K562 (cell line): ENCODE measurements around the gene SQOR. TPM values are rescaled to one million over a fixed set of nuclear protein-coding genes. Genes with fewer than 3 reads are reported as not detected.
A peak's percentile ranks its signal among the peaks of the same experiment; 100 is the strongest.

Experiments
- ATAC-seq: fragments of 200-7000 bp; cut with Tn5 transposase; 3 replicates; pipeline ENCODE4 v1.9.1; 2020; ENCODE audit warnings: moderate library complexity
- BruUV-seq: library from RNA; stranded (reverse); fragments of 400-500 nt; replicated peaks from 2 replicates; lab custom pipeline; 2021; lab: Mats Ljungman, UMichigan
- CTCF ChIA-PET: fragments of 300-600 bp; formaldehyde crosslinking; extraction: SDS; loops from one replicate; lab custom pipeline; 2021; ENCODE audit warnings: low intra/inter-chr PET ratio; lab: Yijun Ruan, JAX
- POLR2A ChIA-PET: fragments of 300-600, 350-650 bp; sonication (Branson Sonifier 250); formaldehyde crosslinking; extraction: SDS; loops from one replicate; lab custom pipeline; 2021; ENCODE audit warnings: antibody characterized with exemption, inconsistent platforms; lab: Yijun Ruan, JAX
- DNase-seq, 4 experiments: peaks; one replicate each; pipeline versions ENCODE4 v3.0.0 to v3.0.0-alpha.2; 2011 to 2018; ENCODE audit warnings: low spot score in 3 of 4, mixed read lengths in 3 of 4; ENCODE audit errors: extremely low read depth in 1 of 4
- FAIRE-seq: peaks from 2 replicates; lab custom pipeline; 2011; peaks lifted over from hg19 to GRCh38; lab: Jason Lieb, UNC
- H2AFZ ChIP-seq: 2 replicates; pipeline ENCODE4 v1.6.0; 2011; ENCODE audit warnings: low read depth, low read length, control low read depth, inconsistent platforms
- H3K27ac ChIP-seq: fragments of 200-600 bp; 3 replicates; pipeline ENCODE4 v1.8.0; 2011; ENCODE audit warnings: low read depth, mild to moderate bottlenecking, control low read depth, inconsistent platforms, low read length, moderate library complexity, mixed read lengths; ENCODE audit errors: extremely low read depth
- H3K27me3 ChIP-seq, 2 experiments: fragments of 300-600 bp in 1 of 2; 2 replicates in 1 of 2; 3 replicates in 1 of 2; pipeline versions ENCODE4 v1.6.0 to v1.8.0; 2011; ENCODE audit warnings: inconsistent platforms in 2 of 2, low read length in 2 of 2, mild to moderate bottlenecking in 1 of 2, mixed read lengths in 1 of 2, moderate library complexity in 1 of 2; ENCODE audit not compliant: control insufficient read depth in 2 of 2, insufficient read depth in 2 of 2
- H3K36me3 ChIP-seq: fragments of 300-600 bp; 3 replicates; pipeline ENCODE4 v1.8.0; 2011; ENCODE audit warnings: mild to moderate bottlenecking, low read length, inconsistent platforms; ENCODE audit not compliant: control insufficient read depth, insufficient read depth
- H3K4me1 ChIP-seq, 2 experiments: fragments of 200-600 bp in 1 of 2; replicated peaks in 1 of 2; 2 replicates in 1 of 2; 3 replicates in 1 of 2; pipeline versions ENCODE4 v1.5.1 to v1.8.0; 2011; ENCODE audit warnings: inconsistent platforms in 2 of 2, low read length in 2 of 2, mild to moderate bottlenecking in 1 of 2, mixed read lengths in 1 of 2, moderate library complexity in 1 of 2; ENCODE audit not compliant: control insufficient read depth in 2 of 2, insufficient read depth in 2 of 2
- H3K4me2 ChIP-seq: 2 replicates; pipeline ENCODE4 v1.6.1; 2011; ENCODE audit warnings: low read length, control low read depth, inconsistent platforms, mixed read lengths; ENCODE audit not compliant: insufficient read depth
- H3K4me3 ChIP-seq: fragments of 200-600 bp; sonication (generic), shearing (Covaris generic); 2 replicates; pipeline ENCODE4 v1.5.1; 2016; ENCODE audit warnings: control low read depth, inconsistent platforms
- H3K79me2 ChIP-seq: fragments of 200-600 bp; 3 replicates; pipeline ENCODE4 v1.8.0; 2011; ENCODE audit warnings: low read length, inconsistent platforms; ENCODE audit not compliant: control insufficient read depth, insufficient read depth
- H3K9ac ChIP-seq, 2 experiments: 2 replicates each; pipeline versions ENCODE4 v1.6.0 to v1.6.1; 2011; ENCODE audit warnings: low read depth in 2 of 2, low read length in 2 of 2, control low read depth in 1 of 2, inconsistent platforms in 1 of 2, mild to moderate bottlenecking in 1 of 2, mixed read lengths in 1 of 2; ENCODE audit not compliant: insufficient read depth in 1 of 2
- H3K9me1 ChIP-seq: one replicate; pipeline ENCODE4 v1.6.0; 2011; ENCODE audit warnings: inconsistent platforms, mild to moderate bottlenecking, low read length, moderate library complexity; ENCODE audit not compliant: control insufficient read depth, insufficient read depth
- H3K9me3 ChIP-seq: replicated peaks from 2 replicates; pipeline ENCODE4 v1.5.1; 2011; ENCODE audit warnings: low read depth, low read length, inconsistent platforms; ENCODE audit not compliant: control insufficient read depth, insufficient read depth
- H4K20me1 ChIP-seq: replicated peaks from 2 replicates; pipeline ENCODE4 v1.6.1; 2011; ENCODE audit warnings: low read length, inconsistent platforms, mixed read lengths; ENCODE audit not compliant: control insufficient read depth, insufficient read depth
- BMI1 ChIP-seq: fragments of 150-350 bp; IDR thresholded peaks from 2 replicates; pipeline ENCODE4 v1.6.1; 2014; ENCODE audit warnings: low read length
- EP400 ChIP-seq: fragments of 450-650 bp; IDR thresholded peaks from 2 replicates; pipeline ENCODE4 v1.6.1; 2017; ENCODE audit warnings: antibody characterized with exemption, mild to moderate bottlenecking, moderate library complexity
- RBFOX2 ChIP-seq: fragments of 200-400 bp; formaldehyde crosslinking; IDR thresholded peaks from 2 replicates; pipeline ENCODE4 v1.6.1; 2017; ENCODE audit warnings: low read depth, mild to moderate bottlenecking, low read length, moderate library complexity
- SMAD2 ChIP-seq: fragments of 150-350 bp; IDR thresholded peaks from 2 replicates; pipeline ENCODE4 v1.6.1; 2014; ENCODE audit warnings: low read depth, mild to moderate bottlenecking, low read length
- TEAD1 ChIP-seq, 2 experiments: fragments of 450-650 bp in 1 of 2; sonication (generic) in 1 of 2; formaldehyde crosslinking; IDR thresholded peaks; 2 replicates each; pipeline versions ENCODE4 v1.4.0 to v1.8.0; 2020 to 2022; ENCODE audit warnings: mild to moderate bottlenecking in 2 of 2, missing genetic modification reagents in 1 of 2
- ZNF316 ChIP-seq: fragments of 450-650 bp; IDR thresholded peaks from 2 replicates; pipeline ENCODE4 v1.6.1; 2016
- ZNF785 ChIP-seq: fragments of 250-450 bp; sonication (Bioruptor Pico); IDR thresholded peaks from 2 replicates; pipeline ENCODE4 v1.4.0; 2020; ENCODE audit warnings: mild to moderate bottlenecking
- WGBS: fragments of 100-300 bp; shearing (Covaris generic); methylation state at CpG from one replicate; pipeline ENCODE4 v1.1.6; 2016; ENCODE audit warnings: low coverage, mixed read lengths; ENCODE audit not compliant: insufficient coverage; ENCODE audit errors: missing lambda C conversion rate; 5-methylcytosine and 5-hydroxymethylcytosine counted together
- in situ Hi-C: fragments of 300-500 bp; cut with MboI; formaldehyde crosslinking; loops from 4 replicates; pipeline ENCODE4 v1.15.0; 2018; ENCODE audit warnings: inconsistent platforms, mixed read lengths
- intact Hi-C: fragments of 100-400 bp; cut with micrococcal nuclease; formaldehyde crosslinking; loops from 2 replicates; pipeline ENCODE4 v1.14.2; 2022
- polyA plus RNA-seq, 8 experiments: library from polyadenylated mRNA; depleted of rRNA in 4 of 8; stranded (reverse) in 5 of 8; unstranded in 3 of 8; fragments of >200 nt; fragmentation: Nextera tagmentation in 2 of 8; fragmentation: Illumina TruSeq in 1 of 8; extraction: Ambion mirVana in 2 of 8; extraction: Trizol in 1 of 8; gene quantifications; 2 replicates each; pipeline versions ENCODE4 v1.2.1 to v1.2.3, GENCODE V29; 2011 to 2014; ENCODE audit warnings: inconsistent platforms in 1 of 8, missing spikeins in 1 of 8
- total RNA-seq, 7 experiments: library from RNA; depleted of rRNA in 6 of 7; stranded (reverse); fragments of >200 nt in 6 of 7; fragmentation: Illumina TruSeq in 2 of 7; extraction: Trizol in 2 of 7; gene quantifications; 2 replicates each; pipeline versions ENCODE4 v1.2.1 to v1.2.3, GENCODE V29; 2011 to 2021; ENCODE audit warnings: low replicate concordance in 1 of 7

SQOR gene
- total and polyA plus RNA-seq, 9 of the 15 experiments (the other 6 are each of a cell fraction or from before 2014, with no cell fraction given), result 0.32 to 1.6 (median 1.1) TPM

- H3K27me3 ChIP-seq, result no peaks in the 10 kb centered on the region
- H4K20me1 ChIP-seq, result no peaks in the 10 kb centered on the region
- ChIA-PET POLR2A (interaction anchor here (0.6 to 1.8 kb wide), 5 partner anchors 13 to 188 kb away, joined by 3 to 6 read pairs (median 3); no protein-coding TSS in a partner anchor), CTCF (no interaction called here)
- H3K9me1 ChIP-seq, result no peaks in the 10 kb centered on the region
- H3K4me2 ChIP-seq, result peak overlapping the region; percentile 90
- DNase-seq, result no peak
- peaks cover 79% of the 10 kb centered on the region for H3K79me2 ChIP-seq
- TF ChIP-seq BMI1 (no peak), SMAD2 (no peak), RBFOX2 (peak; percentile 35)
- in situ Hi-C loops, result no loop called here
- peak overlapping the region in 1 of 2 experiments; percentile 98; a peak in 1 of 4 replicates for H3K9ac ChIP-seq
- no peak overlapping the region for H3K27ac ChIP-seq
- H3K4me3 ChIP-seq, result peak overlapping the region; percentile 80
- intact Hi-C loops, result loop anchor here (5.0 kb wide), 1 partner anchor 67 kb away; the partner anchor contains the start of gene SLC30A4
- WGBS, result 37% methylated on average over 5 of the region's 5 CpGs
- no TSS peak for BruUV-seq
- H3K4me1 ChIP-seq, result peaks cover 0 to 13% of the 10 kb centered on the region in 2 experiments; a peak in 3 of 5 replicates
- no peak for FAIRE-seq
- no peak overlapping the region for H2AFZ ChIP-seq
- peaks cover 27% of the 10 kb centered on the region; the same call in 1 of the 3 replicates for H3K36me3 ChIP-seq
- no peaks in the 10 kb centered on the region for H3K9me3 ChIP-seq
- no peak for ATAC-seq
Observed at GRCh38 chr15:45589256-45589655, 45.6 kb upstream of the SQOR start.

GRCh38 chr15:45594319-45594718, 40.5 kb upstream of the SQOR start:
- Histone ChIP-seq H3K27ac (no peak overlapping the region), H3K36me3 (peaks cover 59% of the 10 kb centered on the region; the same call in 2 of the 3 replicates), H3K9ac (no peak overlapping the region), H3K9me3 (no peaks in the 10 kb centered on the region; the same call in 1 of the 2 replicates), H3K9me1 (no peaks in the 10 kb centered on the region), H3K4me1 (no peaks in the 10 kb centered on the region; a peak in 1 of 5 replicates), H3K27me3 (no peaks in the 10 kb centered on the region), H2AFZ (no peak overlapping the region), H3K4me2 (no peak overlapping the region), H3K4me3 (no peak overlapping the region), H3K79me2 (peaks cover 66% of the 10 kb centered on the region), H4K20me1 (no peaks in the 10 kb centered on the region)
- BruUV-seq, result no TSS peak
- in situ Hi-C loops (no loop called here), intact Hi-C loops (no loop called here)
- ATAC-seq (no peak), FAIRE-seq (no peak), DNase-seq (no peak)
- ChIA-PET POLR2A (interaction anchor here (0.8 to 1.1 kb wide), 3 partner anchors 9 to 65 kb away, joined by 3 to 4 read pairs (median 3); no protein-coding TSS in a partner anchor), CTCF (no interaction called here)
- TF ChIP-seq TEAD1 (CRISPR knock-in tag; IDR thresholded peaks at IDR 0.05) (no peak), ZNF316 (peak; percentile 48; the same call in 1 of the 2 replicates), EP400 (no peak), ZNF785 (no peak)
- 85% methylated on average over 2 of the region's 2 CpGs for WGBS
